ENCODE measurements around the gene PLCB1. TPM values are rescaled to one million over a fixed set of nuclear protein-coding genes. Genes with fewer than 3 reads are reported as not detected.

The PLCB1 gene
- total RNA-seq, 4 donors from 2014 or later = 72.9 to 115 (median 76.3) TPM

GRCh38 chr20:8470156-8470555 lies 338.1 kb downstream of the PLCB1 start:
- H3K27me3 ChIP-seq = no peaks in the 10 kb centered on the region
- H3K36me3 ChIP-seq = no peaks in the 10 kb centered on the region
- TF ChIP-seq EP300 (IDR thresholded peaks at IDR 0.05) (no peak), POLR2A (IDR thresholded peaks at IDR 0.05; ENCODE audit: low read depth) (no peak)
- H3K4me1 ChIP-seq = peaks cover 5 to 13% (median 11%) of the 10 kb centered on the region in 4 donors
- 93% methylated on average over 1 of the region's 1 CpG for WGBS
- DNase-seq (ENCODE audit: extremely low spot score) = no peak
- no peak overlapping the region for H3K27ac ChIP-seq (replicated peaks in 1 of 4)
- intact Hi-C loops (cut with DNase I) = no loop called here
- no peak overlapping the region for H3K4me3 ChIP-seq
- H3K9me3 ChIP-seq = no peaks in the 10 kb centered on the region

GRCh38 chr20:8471465-8471864 lies 339.4 kb downstream of the PLCB1 start:
- Histone ChIP-seq H3K27ac (replicated peaks in 1 of 4) (no peak overlapping the region), H3K4me3 (no peak overlapping the region), H3K4me1 (peaks cover 5 to 13% (median 11%) of the 10 kb centered on the region in 4 donors), H3K36me3 (no peaks in the 10 kb centered on the region), H3K9me3 (no peaks in the 10 kb centered on the region), H3K27me3 (no peaks in the 10 kb centered on the region)
- intact Hi-C loops (cut with DNase I) = no loop called here
- TF ChIP-seq POLR2AphosphoS5 (IDR thresholded peaks at IDR 0.05) = no peak
- no peak for TF ChIP-seq EP300 (IDR thresholded peaks at IDR 0.05)
- TF ChIP-seq CTCF (IDR thresholded peaks at IDR 0.05) = no peak
- TF ChIP-seq POLR2A (IDR thresholded peaks at IDR 0.05; ENCODE audit: low read depth) = no peak
- WGBS = 97% methylated on average over 2 of the region's 2 CpGs
- DNase-seq (ENCODE audit: extremely low spot score) = no peak

GRCh38 chr20:8473459-8473858 lies 341.4 kb downstream of the PLCB1 start:
- Histone ChIP-seq H3K36me3 (no peaks in the 10 kb centered on the region), H3K9me3 (no peaks in the 10 kb centered on the region), H3K27ac (replicated peaks in 1 of 4) (no peak overlapping the region), H3K27me3 (no peaks in the 10 kb centered on the region), H3K4me1 (peaks cover 5 to 13% (median 11%) of the 10 kb centered on the region in 4 donors), H3K4me3 (no peak overlapping the region)
- no peak for DNase-seq (ENCODE audit: extremely low spot score)
- intact Hi-C loops (cut with DNase I) = no loop called here
- TF ChIP-seq POLR2A (IDR thresholded peaks at IDR 0.05; ENCODE audit: low read depth) (no peak), EP300 (IDR thresholded peaks at IDR 0.05) (no peak), POLR2AphosphoS5 (IDR thresholded peaks at IDR 0.05) (no peak), CTCF (IDR thresholded peaks at IDR 0.05) (no peak)
- 58% methylated on average over 1 of the region's 1 CpG for WGBS

GRCh38 chr20:8474027-8474668 lies 342.1 kb downstream of the PLCB1 start:
- intact Hi-C loops (cut with DNase I) = no loop called here
- DNase-seq (ENCODE audit: extremely low spot score) = no peak
- no peak overlapping the region for H3K4me3 ChIP-seq
- H3K9me3 ChIP-seq = no peaks in the 10 kb centered on the region
- H3K4me1 ChIP-seq = peaks cover 5 to 13% (median 11%) of the 10 kb centered on the region in 4 donors
- TF ChIP-seq POLR2A (IDR thresholded peaks at IDR 0.05; ENCODE audit: low read depth) = no peak
- no peak for TF ChIP-seq POLR2AphosphoS5 (IDR thresholded peaks at IDR 0.05)
- TF ChIP-seq EP300 (IDR thresholded peaks at IDR 0.05) = no peak
- TF ChIP-seq CTCF (IDR thresholded peaks at IDR 0.05) = no peak
- WGBS = 97% methylated on average over 4 of the region's 4 CpGs
- H3K36me3 ChIP-seq = no peaks in the 10 kb centered on the region
- no peak overlapping the region for H3K27ac ChIP-seq (replicated peaks in 1 of 4)
- H3K27me3 ChIP-seq = no peaks in the 10 kb centered on the region

GRCh38 chr20:8476021-8476420 lies 344.0 kb downstream of the PLCB1 start:
- no peak for DNase-seq (ENCODE audit: extremely low spot score)
- Histone ChIP-seq H3K27me3 (no peaks in the 10 kb centered on the region), H3K27ac (replicated peaks in 1 of 4) (no peak overlapping the region), H3K4me3 (no peak overlapping the region), H3K4me1 (peaks cover 5 to 13% (median 11%) of the 10 kb centered on the region in 4 donors), H3K9me3 (no peaks in the 10 kb centered on the region), H3K36me3 (no peaks in the 10 kb centered on the region)
- 86% methylated on average over 2 of the region's 2 CpGs for WGBS
- TF ChIP-seq POLR2AphosphoS5 (IDR thresholded peaks at IDR 0.05) (no peak), EP300 (IDR thresholded peaks at IDR 0.05) (no peak), CTCF (IDR thresholded peaks at IDR 0.05) (no peak), POLR2A (IDR thresholded peaks at IDR 0.05; ENCODE audit: low read depth) (no peak)
- intact Hi-C loops (cut with DNase I) = no loop called here

Measured in esophagus muscularis mucosa (tissue), 4 donors.